OCI-LY1 (cell line): ENCODE data around the gene ZNF80.

Source experiments
- EZH2 ChIP-seq: fragments of 200-600 bp; sonication (generic), shearing (Covaris generic); IDR thresholded peaks from 2 replicates; pipeline ENCODE4 v1.8.0; 2017; ENCODE audit warnings: borderline replicate concordance, mixed run types, mild to moderate bottlenecking, antibody characterized with exemption, low read length, moderate library complexity, mixed read lengths
- TF ChIP-seq, protein P1 (sequence below): fragments of 200-600 bp; sonication (generic), shearing (Covaris generic); IDR thresholded peaks from 2 replicates; pipeline ENCODE4 v1.5.1; 2017; ENCODE audit warnings: mild to moderate bottlenecking, antibody characterized with exemption, low read length, moderate library complexity, mixed read lengths

- no peak for TF ChIP-seq EZH2
- TF ChIP-seq, protein P1, sequence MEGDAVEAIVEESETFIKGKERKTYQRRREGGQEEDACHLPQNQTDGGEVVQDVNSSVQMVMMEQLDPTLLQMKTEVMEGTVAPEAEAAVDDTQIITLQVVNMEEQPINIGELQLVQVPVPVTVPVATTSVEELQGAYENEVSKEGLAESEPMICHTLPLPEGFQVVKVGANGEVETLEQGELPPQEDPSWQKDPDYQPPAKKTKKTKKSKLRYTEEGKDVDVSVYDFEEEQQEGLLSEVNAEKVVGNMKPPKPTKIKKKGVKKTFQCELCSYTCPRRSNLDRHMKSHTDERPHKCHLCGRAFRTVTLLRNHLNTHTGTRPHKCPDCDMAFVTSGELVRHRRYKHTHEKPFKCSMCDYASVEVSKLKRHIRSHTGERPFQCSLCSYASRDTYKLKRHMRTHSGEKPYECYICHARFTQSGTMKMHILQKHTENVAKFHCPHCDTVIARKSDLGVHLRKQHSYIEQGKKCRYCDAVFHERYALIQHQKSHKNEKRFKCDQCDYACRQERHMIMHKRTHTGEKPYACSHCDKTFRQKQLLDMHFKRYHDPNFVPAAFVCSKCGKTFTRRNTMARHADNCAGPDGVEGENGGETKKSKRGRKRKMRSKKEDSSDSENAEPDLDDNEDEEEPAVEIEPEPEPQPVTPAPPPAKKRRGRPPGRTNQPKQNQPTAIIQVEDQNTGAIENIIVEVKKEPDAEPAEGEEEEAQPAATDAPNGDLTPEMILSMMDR, result no peak
These were observed 31.8 kb downstream of the ZNF80 start for GRCh38 chr3:114205541-114205940.
